Right atrium auricular region (tissue), 2 donors: ENCODE results near the gene SLC39A5. TPM values are rescaled to one million over a fixed set of nuclear protein-coding genes. Genes with fewer than 3 reads are reported as not detected.

ENCODE experiments used
- DNase-seq: peaks from one replicate; pipeline ENCODE4 v3.0.0-alpha.2; 2019; ENCODE audit warnings: low spot score
- H3K27ac ChIP-seq, 2 donors: fragments of 200-600 bp; sonication (generic); 1 replicate in 1 of 2; 2 replicates in 1 of 2; pipeline ENCODE4 v1.5.1; 2016 to 2019
- H3K27me3 ChIP-seq, 2 donors: fragments of 200-600 bp; sonication (generic); one replicate each; pipeline versions ENCODE4 v1.5.1 to v1.6.0; 2017 to 2019
- H3K36me3 ChIP-seq: fragments of 200-600 bp; sonication (generic); one replicate; pipeline ENCODE4 v1.5.1; 2016
- H3K4me1 ChIP-seq, 2 donors: fragments of 200-600 bp; sonication (generic); one replicate each; pipeline versions ENCODE4 v1.5.1 to v1.6.0; 2017 to 2019
- H3K4me3 ChIP-seq, 2 donors: fragments of 200-600 bp; sonication (generic); 1 replicate in 1 of 2; 2 replicates in 1 of 2; pipeline ENCODE4 v1.5.1; 2017 to 2019; ENCODE audit warnings: mild to moderate bottlenecking in 1 of 2, moderate library complexity in 1 of 2
- H3K9me3 ChIP-seq, 2 donors: fragments of 200-600 bp; sonication (generic); one replicate each; pipeline ENCODE4 v1.5.1; 2019
- total RNA-seq, 2 donors: library from RNA; depleted of rRNA; stranded (reverse); fragments of >200 nt; gene quantifications; one replicate each; pipeline ENCODE4 v1.1.0, GENCODE V29; 2016
- TF ChIP-seq, protein P1 (sequence below), 2 donors: fragments of 200-600 bp; sonication (generic); IDR thresholded peaks; one replicate each; pipeline ENCODE4 v1.5.1; 2019; ENCODE audit warnings: antibody characterized with exemption in 2 of 2

Gene SLC39A5
- total RNA-seq, 2 donors from 2014 or later, result not detected

GRCh38 chr12:56224102-56224701, 5.6 kb upstream of the SLC39A5 start, which contains the start of gene NABP2:
Gene NABP2 (plus strand): TSS chr12:56224342. CDS start chr12:56224857, 515 bp downstream.
- peak; percentile 99 for DNase-seq
- Histone ChIP-seq H3K4me1 (peaks cover 0 to 51% of the 10 kb centered on the region in 2 donors), H3K9me3 (no peaks in the 10 kb centered on the region), H3K27me3 (no peaks in the 10 kb centered on the region), H3K4me3 (peak within 1 kb of the TSS; percentile 57 to 68), H3K27ac (peak within 1 kb of the TSS; percentile 97 to 98), H3K36me3 (peaks cover 9% of the 10 kb centered on the region)
- TF ChIP-seq, protein P1, sequence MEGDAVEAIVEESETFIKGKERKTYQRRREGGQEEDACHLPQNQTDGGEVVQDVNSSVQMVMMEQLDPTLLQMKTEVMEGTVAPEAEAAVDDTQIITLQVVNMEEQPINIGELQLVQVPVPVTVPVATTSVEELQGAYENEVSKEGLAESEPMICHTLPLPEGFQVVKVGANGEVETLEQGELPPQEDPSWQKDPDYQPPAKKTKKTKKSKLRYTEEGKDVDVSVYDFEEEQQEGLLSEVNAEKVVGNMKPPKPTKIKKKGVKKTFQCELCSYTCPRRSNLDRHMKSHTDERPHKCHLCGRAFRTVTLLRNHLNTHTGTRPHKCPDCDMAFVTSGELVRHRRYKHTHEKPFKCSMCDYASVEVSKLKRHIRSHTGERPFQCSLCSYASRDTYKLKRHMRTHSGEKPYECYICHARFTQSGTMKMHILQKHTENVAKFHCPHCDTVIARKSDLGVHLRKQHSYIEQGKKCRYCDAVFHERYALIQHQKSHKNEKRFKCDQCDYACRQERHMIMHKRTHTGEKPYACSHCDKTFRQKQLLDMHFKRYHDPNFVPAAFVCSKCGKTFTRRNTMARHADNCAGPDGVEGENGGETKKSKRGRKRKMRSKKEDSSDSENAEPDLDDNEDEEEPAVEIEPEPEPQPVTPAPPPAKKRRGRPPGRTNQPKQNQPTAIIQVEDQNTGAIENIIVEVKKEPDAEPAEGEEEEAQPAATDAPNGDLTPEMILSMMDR (IDR thresholded peaks at IDR 0.05), result peak; percentile 88 to 94

DNA sequence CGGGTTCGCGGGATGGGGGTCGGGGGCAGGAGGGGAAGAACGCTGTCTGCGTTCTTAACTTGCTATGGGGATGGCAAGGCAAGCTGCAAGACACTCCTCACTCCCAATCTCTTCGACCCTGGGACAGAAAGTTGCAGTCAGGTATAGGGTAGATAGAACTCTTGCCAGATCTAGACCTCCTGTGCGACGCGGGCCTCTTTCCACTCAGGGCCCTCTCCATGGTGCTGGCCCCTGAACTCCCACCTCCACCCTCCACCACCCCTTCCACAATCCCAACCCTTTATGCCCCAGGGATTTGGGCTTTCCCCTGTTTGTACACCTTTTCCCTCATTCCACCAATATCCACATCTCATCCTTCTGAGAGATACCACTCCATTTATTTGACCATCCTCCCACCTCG, 4.9 kb upstream of the SLC39A5 start:
- TF ChIP-seq, protein P1 (IDR thresholded peaks at IDR 0.05), result no peak

DNA sequence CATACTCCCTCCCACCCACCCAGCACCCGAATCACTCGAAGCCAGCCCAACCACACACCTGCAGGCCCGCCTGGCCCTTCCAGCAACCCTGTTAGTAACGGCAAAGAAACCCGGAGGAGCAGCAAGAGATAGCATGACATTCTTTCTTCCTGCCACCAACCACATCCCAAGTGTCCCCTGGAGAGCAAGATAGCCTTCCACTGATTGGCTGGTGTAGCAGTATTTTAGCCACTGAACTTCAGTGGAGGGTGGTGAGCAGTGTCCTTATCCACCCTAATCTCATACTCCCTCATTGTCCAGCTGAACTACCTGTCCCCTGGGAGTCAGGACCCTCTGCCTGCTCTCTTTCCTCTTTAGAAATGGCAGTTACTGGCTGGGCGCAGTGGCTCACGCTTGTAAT, 769 bp upstream of the SLC39A5 start:
- TF ChIP-seq, protein P1 (IDR thresholded peaks at IDR 0.05), result no peak
- Histone ChIP-seq H3K9me3 (no peaks in the 10 kb centered on the region), H3K36me3 (peaks cover 9% of the 10 kb centered on the region), H3K4me3 (no peak overlapping the region), H3K27me3 (no peaks in the 10 kb centered on the region), H3K4me1 (peaks cover 0 to 12% of the 10 kb centered on the region in 2 donors), H3K27ac (no peak overlapping the region)
- DNase-seq, result no peak

More for the DNA sequence above, 4.9 kb upstream of the SLC39A5 start:
- Histone ChIP-seq H3K9me3 (no peaks in the 10 kb centered on the region), H3K36me3 (peaks cover 9% of the 10 kb centered on the region), H3K4me1 (peaks cover 0 to 43% of the 10 kb centered on the region in 2 donors), H3K4me3 (peak overlapping the region; percentile 57 to 68), H3K27ac (peak overlapping the region; percentile 80 to 98), H3K27me3 (no peaks in the 10 kb centered on the region)
- DNase-seq, result no peak

DNA sequence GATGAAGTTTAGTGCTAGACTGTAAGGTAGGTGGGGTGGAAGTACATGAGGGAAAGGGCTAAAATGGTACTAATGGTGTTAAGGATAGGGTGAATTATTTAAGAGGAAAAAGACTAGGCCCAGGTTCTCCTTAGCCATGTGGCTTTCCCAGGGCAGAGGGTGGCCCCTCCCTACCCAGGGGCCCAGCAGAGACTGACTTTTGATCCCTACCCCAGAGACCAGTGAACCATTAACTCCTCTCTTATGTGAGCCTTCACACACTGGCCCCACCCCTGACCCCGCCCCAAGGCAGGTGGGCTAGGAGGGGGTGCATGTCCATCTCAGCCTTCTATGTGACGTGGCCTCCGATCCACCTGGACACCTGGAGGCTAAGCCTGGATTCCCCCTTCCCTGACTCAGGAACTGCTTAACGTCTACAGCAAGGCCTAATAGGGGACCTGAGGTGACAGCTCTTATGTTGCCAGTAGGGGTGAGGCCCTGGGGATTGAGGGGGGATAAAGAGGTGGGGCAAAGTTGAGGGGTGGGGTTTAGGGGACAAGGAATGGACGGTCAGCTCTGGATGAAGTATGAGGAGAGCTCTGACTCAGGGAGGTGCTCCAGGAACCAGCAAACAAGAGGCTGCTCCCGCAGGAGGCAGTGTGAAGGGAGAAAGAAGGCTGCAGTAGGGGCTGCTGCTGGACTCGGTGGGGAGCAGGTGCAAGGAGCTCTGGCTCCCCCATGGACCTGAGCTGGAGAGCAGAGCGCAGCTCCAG, 757 bp downstream of the SLC39A5 start:
- Histone ChIP-seq H3K27me3 (no peaks in the 10 kb centered on the region), H3K4me3 (no peak overlapping the region), H3K4me1 (no peaks in the 10 kb centered on the region), H3K9me3 (no peaks in the 10 kb centered on the region), H3K36me3 (peaks cover 9% of the 10 kb centered on the region), H3K27ac (no peak overlapping the region)
- TF ChIP-seq, protein P1 (IDR thresholded peaks at IDR 0.05), result no peak
- DNase-seq, result no peak

DNA sequence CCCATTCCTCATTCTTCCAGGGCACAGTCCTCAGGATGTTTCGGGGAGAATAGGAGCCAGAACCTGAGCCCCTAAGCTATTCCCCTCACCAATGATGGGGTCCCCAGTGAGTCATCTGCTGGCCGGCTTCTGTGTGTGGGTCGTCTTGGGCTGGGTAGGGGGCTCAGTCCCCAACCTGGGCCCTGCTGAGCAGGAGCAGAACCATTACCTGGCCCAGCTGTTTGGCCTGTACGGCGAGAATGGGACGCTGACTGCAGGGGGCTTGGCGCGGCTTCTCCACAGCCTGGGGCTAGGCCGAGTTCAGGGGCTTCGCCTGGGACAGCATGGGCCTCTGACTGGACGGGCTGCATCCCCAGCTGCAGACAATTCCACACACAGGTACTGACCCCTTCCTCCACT, 1.3 kb downstream of the SLC39A5 start:
- TF ChIP-seq, protein P1 (IDR thresholded peaks at IDR 0.05), result no peak
- Histone ChIP-seq H3K27ac (no peak overlapping the region), H3K9me3 (no peaks in the 10 kb centered on the region), H3K36me3 (peaks cover 6% of the 10 kb centered on the region), H3K4me3 (no peak overlapping the region), H3K4me1 (no peaks in the 10 kb centered on the region), H3K27me3 (no peaks in the 10 kb centered on the region)
- no peak for DNase-seq
